LNCaP clone FGC (cell line): ENCODE results near the gene RGS7.

Source experiments
- DNase-seq: peaks from one replicate; pipeline ENCODE4 v3.0.0-alpha.2; 2011; ENCODE audit warnings: low read depth
- H3K4me3 ChIP-seq: 2 replicates; pipeline ENCODE4 v1.5.1; 2011; ENCODE audit warnings: mild to moderate bottlenecking, low read depth, low read length, control low read depth
- TF ChIP-seq, protein P1 (sequence below): IDR thresholded peaks from 2 replicates; pipeline ENCODE4 v1.5.1; 2012; ENCODE audit warnings: mild to moderate bottlenecking; ENCODE audit not compliant: control insufficient read depth, insufficient read depth; ENCODE audit errors: extremely low read depth

Gene RGS7

GRCh38 chr1:241272828-241273227 lies 84.2 kb downstream of the RGS7 start:
- DNase-seq = no peak
- TF ChIP-seq, protein P1, sequence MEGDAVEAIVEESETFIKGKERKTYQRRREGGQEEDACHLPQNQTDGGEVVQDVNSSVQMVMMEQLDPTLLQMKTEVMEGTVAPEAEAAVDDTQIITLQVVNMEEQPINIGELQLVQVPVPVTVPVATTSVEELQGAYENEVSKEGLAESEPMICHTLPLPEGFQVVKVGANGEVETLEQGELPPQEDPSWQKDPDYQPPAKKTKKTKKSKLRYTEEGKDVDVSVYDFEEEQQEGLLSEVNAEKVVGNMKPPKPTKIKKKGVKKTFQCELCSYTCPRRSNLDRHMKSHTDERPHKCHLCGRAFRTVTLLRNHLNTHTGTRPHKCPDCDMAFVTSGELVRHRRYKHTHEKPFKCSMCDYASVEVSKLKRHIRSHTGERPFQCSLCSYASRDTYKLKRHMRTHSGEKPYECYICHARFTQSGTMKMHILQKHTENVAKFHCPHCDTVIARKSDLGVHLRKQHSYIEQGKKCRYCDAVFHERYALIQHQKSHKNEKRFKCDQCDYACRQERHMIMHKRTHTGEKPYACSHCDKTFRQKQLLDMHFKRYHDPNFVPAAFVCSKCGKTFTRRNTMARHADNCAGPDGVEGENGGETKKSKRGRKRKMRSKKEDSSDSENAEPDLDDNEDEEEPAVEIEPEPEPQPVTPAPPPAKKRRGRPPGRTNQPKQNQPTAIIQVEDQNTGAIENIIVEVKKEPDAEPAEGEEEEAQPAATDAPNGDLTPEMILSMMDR = no peak

DNA sequence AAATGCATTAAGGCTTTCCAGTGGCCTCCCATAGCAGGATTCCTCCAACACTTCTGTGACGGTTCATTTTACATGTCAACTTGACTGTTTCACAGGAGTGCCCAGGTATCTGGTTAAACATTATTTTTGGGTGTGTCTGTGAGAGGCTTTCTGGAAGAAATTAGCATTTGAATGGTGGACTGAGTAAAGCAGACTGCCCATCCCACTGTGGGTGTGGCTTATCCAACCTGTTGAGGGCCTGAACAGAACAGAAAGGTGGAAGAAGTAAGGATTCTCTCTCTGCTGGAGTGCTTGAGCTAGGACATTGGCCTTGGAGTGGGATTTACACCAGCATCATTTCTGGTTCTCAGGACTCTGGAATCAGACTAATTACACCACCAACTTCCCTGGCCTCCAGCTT lies 85.6 kb downstream of the RGS7 start:
- no peak for DNase-seq
- TF ChIP-seq, protein P1 = no peak

More at GRCh38 chr1:241272828-241273227, 84.2 kb downstream of the RGS7 start:
- no peak overlapping the region for H3K4me3 ChIP-seq

GRCh38 chr1:241270016-241270415 lies 87.0 kb downstream of the RGS7 start:
- TF ChIP-seq, protein P1 = no peak
- no peak for DNase-seq
- no peak overlapping the region for H3K4me3 ChIP-seq

More for the DNA sequence above, 85.6 kb downstream of the RGS7 start:
- no peak overlapping the region for H3K4me3 ChIP-seq

DNA sequence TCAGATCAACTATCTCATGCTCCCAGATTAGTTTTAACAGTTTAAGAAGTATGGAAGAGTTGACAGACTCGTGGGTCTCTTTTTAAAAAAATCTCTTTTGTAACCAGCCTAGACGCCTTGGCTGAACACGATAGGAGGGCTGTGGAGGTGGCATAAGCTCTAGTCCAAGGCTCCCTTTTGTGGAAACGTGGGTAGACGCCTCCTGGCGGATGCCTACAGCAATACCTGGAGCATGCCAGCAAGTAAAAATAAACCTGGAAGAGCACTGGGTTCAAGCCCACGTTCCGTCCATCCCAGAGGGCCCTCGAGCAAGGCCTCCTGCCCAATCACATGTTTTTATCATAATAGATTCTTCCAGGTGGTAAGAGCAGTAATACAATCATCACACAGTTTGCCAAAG lies 87.9 kb downstream of the RGS7 start:
- TF ChIP-seq, protein P1 = peak; percentile 16; the same call in 1 of the 2 replicates

DNA sequence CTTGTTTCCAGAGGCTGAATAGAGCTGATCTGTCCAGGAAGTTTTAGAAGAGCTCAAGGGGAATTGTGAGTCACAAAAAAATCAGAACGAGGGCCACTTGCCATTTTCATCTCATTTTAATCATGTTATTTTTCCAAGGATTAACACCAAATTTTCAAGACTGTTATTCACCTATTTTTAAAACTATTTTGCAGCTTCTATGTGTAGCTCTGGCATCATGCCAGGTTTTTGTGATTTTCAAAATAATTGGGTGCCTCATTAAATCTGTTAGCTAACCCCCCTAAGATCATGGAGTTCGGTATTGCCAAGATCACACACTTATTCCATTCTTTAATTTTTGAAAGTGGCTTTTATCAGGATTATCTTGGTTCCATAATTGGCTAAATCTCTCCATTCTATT lies 90.9 kb downstream of the RGS7 start:
- no peak overlapping the region for H3K4me3 ChIP-seq
- no peak for DNase-seq
- TF ChIP-seq, protein P1 = no peak

More for the DNA sequence above, 87.9 kb downstream of the RGS7 start:
- DNase-seq = no peak
- no peak overlapping the region for H3K4me3 ChIP-seq

- TF ChIP-seq, protein P1 = no peak
- DNase-seq = no peak
Observed at GRCh38 chr1:241265428-241265827, 91.6 kb downstream of the RGS7 start.

GRCh38 chr1:241263346-241263745 lies 93.7 kb downstream of the RGS7 start:
- TF ChIP-seq, protein P1 = no peak
- no peak for DNase-seq
- no peak overlapping the region for H3K4me3 ChIP-seq

More at GRCh38 chr1:241265428-241265827, 91.6 kb downstream of the RGS7 start:
- H3K4me3 ChIP-seq = no peak overlapping the region
